ENCODE measurements around the gene RPL7L1. TPM values are rescaled to one million over a fixed set of nuclear protein-coding genes. Genes with fewer than 3 reads are reported as not detected.
"Not testable (repeated sequence)": the region's sequence is repeated elsewhere in the genome, so short reads cannot be mapped to it uniquely, and the experiment has no call there.

RPL7L1 gene
- total and polyA plus RNA-seq, 2 donors (not counting 1 experiment from before 2014, with no cell fraction given) = 80.0 to 108 TPM

GRCh38 chr6:42885702-42886101 lies 6.3 kb downstream of the RPL7L1 start:
- TF ChIP-seq CTCF (conservative IDR thresholded peaks at IDR 0.05 in 1 of 2, IDR thresholded peaks at IDR 0.05 in 1 of 2; ENCODE audit: low read depth in 1 of 2, low read length in 2 of 2) (no peak), EZH2 (IDR thresholded peaks at IDR 0.05; ENCODE audit: low read length, missing control alignments) (no peak)
- no peaks in the 10 kb centered on the region for H3K27me3 ChIP-seq (ENCODE audit: control insufficient read depth, insufficient read depth, low read length)
- no peaks in the 10 kb centered on the region for H3K9me3 ChIP-seq (ENCODE audit: control insufficient read depth, insufficient read depth, low read depth, low read length)
- no peak overlapping the region for H3K4me2 ChIP-seq (ENCODE audit: extremely low read depth, insufficient read depth, low read length)
- H3K36me3 ChIP-seq (ENCODE audit: control insufficient read depth, insufficient read depth, low read length) = peaks cover 13% of the 10 kb centered on the region
- no peaks in the 10 kb centered on the region for H4K20me1 ChIP-seq (ENCODE audit: control insufficient read depth, extremely low read depth, insufficient read depth, low read length)
- no peak overlapping the region for H3K27ac ChIP-seq (ENCODE audit: insufficient read depth, low read length)
- H3K79me2 ChIP-seq (ENCODE audit: control insufficient read depth, insufficient read depth, low read length) = peaks cover 26% of the 10 kb centered on the region
- H2AFZ ChIP-seq (ENCODE audit: low read length) = no peak overlapping the region
- peaks cover 5% of the 10 kb centered on the region for H3K4me1 ChIP-seq (ENCODE audit: control insufficient read depth, extremely low read depth, insufficient read depth, low read length)
- DNase-seq (ENCODE audit: low read depth in 2 of 2) = no peak
- no peak overlapping the region for H3K4me3 ChIP-seq (replicated peaks in 1 of 4; ENCODE audit: control extremely low read depth in 1 of 4, insufficient read depth in 1 of 4, low read depth in 3 of 4, low read length in 4 of 4)
- no peak overlapping the region for H3K9ac ChIP-seq (ENCODE audit: insufficient read depth, low read length)

GRCh38 chr6:42888201-42888600 lies 8.8 kb downstream of the RPL7L1 start:
- not testable (repeated sequence) for H3K4me2 ChIP-seq (ENCODE audit: extremely low read depth, insufficient read depth, low read length); H4K20me1 ChIP-seq (ENCODE audit: control insufficient read depth, extremely low read depth, insufficient read depth, low read length); H3K9ac ChIP-seq (ENCODE audit: insufficient read depth, low read length); H3K9me3 ChIP-seq (ENCODE audit: control insufficient read depth, insufficient read depth, low read depth, low read length); H3K27me3 ChIP-seq (ENCODE audit: control insufficient read depth, insufficient read depth, low read length); H3K27ac ChIP-seq (ENCODE audit: insufficient read depth, low read length); H2AFZ ChIP-seq (ENCODE audit: low read length); H3K4me1 ChIP-seq (ENCODE audit: control insufficient read depth, extremely low read depth, insufficient read depth, low read length); H3K4me3 ChIP-seq (replicated peaks in 1 of 4; ENCODE audit: control extremely low read depth in 1 of 4, insufficient read depth in 1 of 4, low read depth in 3 of 4, low read length in 4 of 4); H3K79me2 ChIP-seq (ENCODE audit: control insufficient read depth, insufficient read depth, low read length); DNase-seq (ENCODE audit: low read depth in 2 of 2)
- peaks cover 11% of the 10 kb centered on the region for H3K36me3 ChIP-seq (ENCODE audit: control insufficient read depth, insufficient read depth, low read length)

GRCh38 chr6:42889815-42890214 lies 10.4 kb downstream of the RPL7L1 start:
- H3K36me3 ChIP-seq (ENCODE audit: control insufficient read depth, insufficient read depth, low read length) = peaks cover 4% of the 10 kb centered on the region
- no peaks in the 10 kb centered on the region for H3K9me3 ChIP-seq (ENCODE audit: control insufficient read depth, insufficient read depth, low read depth, low read length)
- no peak overlapping the region for H2AFZ ChIP-seq (ENCODE audit: low read length)
- peak overlapping the region; percentile 94 for H3K4me2 ChIP-seq (ENCODE audit: extremely low read depth, insufficient read depth, low read length)
- no peaks in the 10 kb centered on the region for H3K27me3 ChIP-seq (ENCODE audit: control insufficient read depth, insufficient read depth, low read length)
- H3K4me3 ChIP-seq (replicated peaks in 1 of 4; ENCODE audit: control extremely low read depth in 1 of 4, insufficient read depth in 1 of 4, low read depth in 3 of 4, low read length in 4 of 4) = peak overlapping the region; percentile 75 to 86 (median 81)
- peak overlapping the region; percentile 95 for H3K27ac ChIP-seq (ENCODE audit: insufficient read depth, low read length)
- peak overlapping the region; percentile 52 for H3K9ac ChIP-seq (ENCODE audit: insufficient read depth, low read length)
- peaks cover 5% of the 10 kb centered on the region for H3K4me1 ChIP-seq (ENCODE audit: control insufficient read depth, extremely low read depth, insufficient read depth, low read length)
- TF ChIP-seq EZH2 (IDR thresholded peaks at IDR 0.05; ENCODE audit: low read length, missing control alignments) (no peak), CTCF (conservative IDR thresholded peaks at IDR 0.05 in 1 of 2, IDR thresholded peaks at IDR 0.05 in 1 of 2; ENCODE audit: low read depth in 1 of 2, low read length in 2 of 2) (no peak)
- peaks cover under 1% of the 10 kb centered on the region for H3K79me2 ChIP-seq (ENCODE audit: control insufficient read depth, insufficient read depth, low read length)
- H4K20me1 ChIP-seq (ENCODE audit: control insufficient read depth, extremely low read depth, insufficient read depth, low read length) = no peaks in the 10 kb centered on the region
- DNase-seq (ENCODE audit: low read depth in 2 of 2) = peak in 1 of 2 donors; percentile 17

Measured in fibroblast of lung (primary cell).